ENCODE data around the gene PLCXD1. TPM values are rescaled to one million over a fixed set of nuclear protein-coding genes. Genes with fewer than 3 reads are reported as not detected.

PLCXD1 gene
- total and polyA plus RNA-seq, 9 of the 15 experiments (the other 6 are each of a cell fraction or from before 2014, with no cell fraction given) = 6.0 to 60.2 (median 39.5) TPM

DNA sequence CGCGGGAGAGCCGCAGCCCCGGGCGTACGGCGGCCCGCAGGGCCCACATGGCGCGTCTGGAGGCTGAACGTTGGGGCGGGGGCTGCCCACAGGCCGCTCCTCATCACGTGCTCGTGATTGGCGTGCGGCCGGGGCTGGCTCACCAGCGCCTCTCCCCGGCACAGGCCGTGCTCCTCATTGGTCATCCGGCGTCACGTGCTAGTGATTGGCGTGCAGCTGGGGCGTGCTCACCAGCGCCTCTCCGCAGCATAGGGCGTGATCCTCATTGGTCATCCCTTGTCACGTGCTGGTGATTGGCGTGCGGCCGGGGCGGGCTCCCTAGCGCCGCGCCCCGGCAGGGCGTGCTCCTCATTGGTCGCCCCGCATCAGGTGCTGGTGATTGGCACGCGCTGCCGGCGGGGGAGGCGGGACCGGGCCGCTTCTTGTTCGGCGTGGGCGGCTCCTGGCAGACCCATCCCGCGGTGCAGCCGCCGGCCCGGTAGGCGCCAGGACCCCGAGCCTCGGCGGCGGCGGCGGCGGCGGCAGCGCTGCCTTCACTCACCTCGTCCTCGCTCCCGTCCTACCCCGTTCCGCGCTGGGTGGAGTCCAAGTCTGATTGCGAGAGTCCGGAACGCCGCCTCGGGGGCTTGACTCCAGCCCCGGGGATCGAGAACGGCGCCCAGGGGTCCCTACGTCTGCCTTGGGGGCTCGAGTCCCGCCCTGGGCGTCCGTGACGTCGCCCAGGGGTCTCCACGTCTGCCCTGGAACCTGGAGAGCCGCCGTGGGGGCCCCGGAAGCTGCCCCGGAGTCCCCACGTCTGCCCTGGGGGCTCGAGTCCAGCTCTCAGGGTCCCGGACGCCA lies 37.8 kb downstream of the PLCXD1 start, which contains the start of gene GTPBP6 (continued):
- TF ChIP-seq RBM22 (IDR thresholded peaks at IDR 0.05; ENCODE audit: low read depth, low read length, poor library complexity, severe bottlenecking) = no peak
- TF ChIP-seq ZNF354B (CRISPR knock-in tag; IDR thresholded peaks at IDR 0.05) = no peak
- TF ChIP-seq CHD4 (IDR thresholded peaks at IDR 0.05; ENCODE audit: insufficient read depth, insufficient replicate concordance, low read depth, low read length, poor library complexity, severe bottlenecking) = no peak
- TF ChIP-seq KDM1A (IDR thresholded peaks at IDR 0.05) = no peak
- no peak for TF ChIP-seq ZFPM2 (CRISPR knock-in tag; IDR thresholded peaks at IDR 0.05)
- TF ChIP-seq, protein P1, sequence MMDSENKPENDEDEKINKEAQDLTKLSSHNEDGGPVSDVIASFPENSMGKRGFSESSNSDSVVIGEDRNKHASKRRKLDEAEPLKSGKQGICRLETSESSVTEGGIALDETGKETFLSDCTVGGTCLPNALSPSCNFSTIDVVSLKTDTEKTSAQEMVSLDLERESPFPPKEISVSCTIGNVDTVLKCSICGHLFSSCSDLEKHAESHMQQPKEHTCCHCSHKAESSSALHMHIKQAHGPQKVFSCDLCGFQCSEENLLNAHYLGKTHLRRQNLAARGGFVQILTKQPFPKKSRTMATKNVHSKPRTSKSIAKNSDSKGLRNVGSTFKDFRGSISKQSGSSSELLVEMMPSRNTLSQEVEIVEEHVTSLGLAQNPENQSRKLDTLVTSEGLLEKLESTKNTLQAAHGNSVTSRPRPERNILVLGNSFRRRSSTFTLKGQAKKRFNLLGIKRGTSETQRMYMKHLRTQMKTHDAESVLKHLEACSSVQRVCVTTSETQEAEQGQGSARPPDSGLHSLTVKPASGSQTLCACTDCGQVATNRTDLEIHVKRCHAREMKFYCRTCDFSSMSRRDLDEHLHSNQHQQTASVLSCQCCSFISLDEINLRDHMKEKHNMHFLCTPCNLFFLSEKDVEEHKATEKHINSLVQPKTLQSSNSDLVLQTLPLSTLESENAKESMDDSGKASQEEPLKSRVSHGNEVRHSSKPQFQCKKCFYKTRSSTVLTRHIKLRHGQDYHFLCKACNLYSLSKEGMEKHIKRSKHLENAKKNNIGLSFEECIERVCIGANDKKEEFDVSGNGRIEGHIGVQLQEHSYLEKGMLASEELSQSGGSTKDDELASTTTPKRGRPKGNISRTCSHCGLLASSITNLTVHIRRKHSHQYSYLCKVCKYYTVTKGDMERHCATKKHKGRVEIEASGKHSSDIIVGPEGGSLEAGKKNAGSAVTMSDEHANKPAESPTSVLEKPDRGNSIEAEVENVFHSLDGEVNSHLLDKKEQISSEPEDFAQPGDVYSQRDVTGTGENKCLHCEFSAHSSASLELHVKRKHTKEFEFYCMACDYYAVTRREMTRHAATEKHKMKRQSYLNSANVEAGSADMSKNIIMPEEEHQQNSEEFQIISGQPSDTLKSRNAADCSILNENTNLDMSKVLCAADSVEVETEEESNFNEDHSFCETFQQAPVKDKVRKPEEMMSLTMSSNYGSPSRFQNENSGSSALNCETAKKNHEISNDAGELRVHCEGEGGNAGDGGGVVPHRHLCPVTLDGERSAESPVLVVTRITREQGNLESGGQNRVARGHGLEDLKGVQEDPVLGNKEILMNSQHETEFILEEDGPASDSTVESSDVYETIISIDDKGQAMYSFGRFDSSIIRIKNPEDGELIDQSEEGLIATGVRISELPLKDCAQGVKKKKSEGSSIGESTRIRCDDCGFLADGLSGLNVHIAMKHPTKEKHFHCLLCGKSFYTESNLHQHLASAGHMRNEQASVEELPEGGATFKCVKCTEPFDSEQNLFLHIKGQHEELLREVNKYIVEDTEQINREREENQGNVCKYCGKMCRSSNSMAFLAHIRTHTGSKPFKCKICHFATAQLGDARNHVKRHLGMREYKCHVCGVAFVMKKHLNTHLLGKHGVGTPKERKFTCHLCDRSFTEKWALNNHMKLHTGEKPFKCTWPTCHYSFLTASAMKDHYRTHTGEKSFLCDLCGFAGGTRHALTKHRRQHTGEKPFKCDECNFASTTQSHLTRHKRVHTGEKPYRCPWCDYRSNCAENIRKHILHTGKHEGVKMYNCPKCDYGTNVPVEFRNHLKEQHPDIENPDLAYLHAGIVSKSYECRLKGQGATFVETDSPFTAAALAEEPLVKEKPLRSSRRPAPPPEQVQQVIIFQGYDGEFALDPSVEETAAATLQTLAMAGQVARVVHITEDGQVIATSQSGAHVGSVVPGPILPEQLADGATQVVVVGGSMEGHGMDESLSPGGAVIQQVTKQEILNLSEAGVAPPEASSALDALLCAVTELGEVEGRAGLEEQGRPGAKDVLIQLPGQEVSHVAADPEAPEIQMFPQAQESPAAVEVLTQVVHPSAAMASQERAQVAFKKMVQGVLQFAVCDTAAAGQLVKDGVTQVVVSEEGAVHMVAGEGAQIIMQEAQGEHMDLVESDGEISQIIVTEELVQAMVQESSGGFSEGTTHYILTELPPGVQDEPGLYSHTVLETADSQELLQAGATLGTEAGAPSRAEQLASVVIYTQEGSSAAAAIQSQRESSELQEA (IDR thresholded peaks at IDR 0.05; ENCODE audit: low read depth) = peak; percentile 86
- TF ChIP-seq XRCC5 (IDR thresholded peaks at IDR 0.05; ENCODE audit: low read depth, low read length) = no peak
- no peak for TF ChIP-seq ZNF143 (CRISPR knock-in tag; IDR thresholded peaks at IDR 0.05)
- peak; percentile 20 for TF ChIP-seq TBP (optimal IDR thresholded peaks at IDR 0.05; ENCODE audit: low read depth, low read length)
- no peak for TF ChIP-seq ZNF316 (IDR thresholded peaks at IDR 0.05)
- TF ChIP-seq ZNF584 (CRISPR knock-in tag; IDR thresholded peaks at IDR 0.05; ENCODE audit: low read depth) = no peak
- TF ChIP-seq CREBBP (IDR thresholded peaks at IDR 0.05; ENCODE audit: low read depth, low read length) = no peak
- no peak for TF ChIP-seq ZZZ3 (IDR thresholded peaks at IDR 0.05)
- no peak for TF ChIP-seq SMARCA5 (IDR thresholded peaks at IDR 0.05)
- TF ChIP-seq SMARCB1 (IDR thresholded peaks at IDR 0.05; ENCODE audit: insufficient read length, low read depth) = no peak
- 0 out of 2 replicates have a peak, but pooled peaks have one; percentile 15 for TF ChIP-seq NFIC (IDR thresholded peaks at IDR 0.05)
- TF ChIP-seq ADNP (tag; IDR thresholded peaks at IDR 0.05) = no peak
- TF ChIP-seq, protein P2, sequence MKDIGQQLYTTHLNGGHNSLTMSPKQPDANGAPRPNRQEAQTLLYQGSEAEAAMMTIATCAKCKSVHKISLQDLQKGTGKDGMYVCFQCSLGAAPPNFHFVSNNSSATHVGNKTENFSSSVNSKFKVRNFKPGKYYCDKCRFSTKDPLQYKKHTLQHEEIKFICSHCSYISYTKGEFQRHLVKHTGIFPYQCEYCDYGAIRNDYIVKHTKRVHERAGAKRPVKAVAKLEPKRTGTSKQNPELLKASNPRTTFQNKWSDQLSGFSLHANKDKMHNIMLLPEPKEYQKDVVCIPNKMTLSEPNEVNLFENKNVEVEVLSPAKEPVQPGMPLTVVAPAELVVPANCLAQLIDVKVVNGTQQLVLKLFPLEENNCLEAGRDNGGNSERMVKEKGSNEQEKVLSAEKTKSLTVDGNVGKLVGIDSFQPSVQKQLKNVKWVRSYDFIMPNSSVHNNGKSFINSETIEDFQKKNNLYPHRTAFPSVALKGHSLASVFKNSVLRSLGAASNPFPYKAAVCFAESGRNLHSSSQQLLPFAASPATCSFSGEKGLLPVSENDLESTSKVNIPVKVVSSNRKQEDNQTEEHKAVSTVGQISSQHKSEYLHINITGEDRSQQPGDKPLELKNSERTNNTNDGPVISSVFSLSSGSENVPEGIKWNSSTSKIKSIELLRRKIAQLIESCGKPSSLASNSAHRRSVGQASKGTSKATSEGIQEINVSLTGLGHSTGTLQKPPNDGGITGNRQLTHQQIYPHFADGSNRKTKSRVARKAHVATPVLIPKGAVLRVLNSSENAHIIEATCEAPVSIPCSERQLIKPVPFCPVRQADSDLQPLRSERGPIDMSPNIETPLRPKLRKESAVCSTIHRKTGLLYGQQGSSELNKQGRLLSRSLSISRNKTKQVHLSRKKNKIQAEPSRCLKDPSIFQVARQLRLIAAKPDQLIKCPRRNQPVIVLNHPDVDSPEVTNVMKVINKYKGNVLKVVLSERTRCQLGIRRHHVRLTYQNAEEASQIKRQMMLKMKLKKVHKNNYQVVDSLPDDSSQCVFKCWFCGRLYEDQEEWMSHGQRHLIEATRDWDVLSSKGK (CRISPR knock-in tag; IDR thresholded peaks at IDR 0.05) = no peak
